Astrocyte of the spinal cord (primary cell): ENCODE measurements around the gene SPAAR.

Source experiments
- DNase-seq: peaks from one replicate; pipeline ENCODE4 v3.0.0; 2011; ENCODE audit warnings: low read depth, low spot score
- H3K4me3 ChIP-seq: 2 replicates; pipeline ENCODE4 v1.5.1; 2011; ENCODE audit warnings: low read depth, mild to moderate bottlenecking, low read length, moderate library complexity
- CTCF ChIP-seq: IDR thresholded peaks from 2 replicates; pipeline ENCODE4 v1.5.1; 2012; ENCODE audit warnings: low read depth, mild to moderate bottlenecking, low read length, inconsistent platforms
- in situ Hi-C: cut with HindIII; loops from 2 replicates; pipeline ENCODE4 v1.10.0; 2017; ENCODE audit warnings: low sequenced_read_pairs

SPAAR gene

GRCh38 chr9:35867538-35867937, 41.8 kb upstream of the SPAAR start:
- no peak for TF ChIP-seq CTCF
- H3K4me3 ChIP-seq: no peak overlapping the region
- no peak for DNase-seq
- in situ Hi-C loops: no loop called here

GRCh38 chr9:35868933-35869332, 40.4 kb upstream of the SPAAR start:
- H3K4me3 ChIP-seq: no peak overlapping the region
- no peak for DNase-seq
- no peak for TF ChIP-seq CTCF
- in situ Hi-C loops: no loop called here

GRCh38 chr9:35869621-35870216, 39.6 kb upstream of the SPAAR start:
- no peak overlapping the region for H3K4me3 ChIP-seq
- no peak for TF ChIP-seq CTCF
- DNase-seq: no peak
- in situ Hi-C loops: no loop called here

- in situ Hi-C loops: no loop called here
- no peak within 1 kb of the TSS for H3K4me3 ChIP-seq
- DNase-seq: no peak
- no peak for TF ChIP-seq CTCF
These were observed 38.9 kb upstream of the SPAAR start, which contains the start of gene OR13J1 for GRCh38 chr9:35870351-35870923. TSS of gene OR13J1 (minus strand) at chr9:35870401. CDS start at chr9:35870401, 0 bp downstream.

GRCh38 chr9:35871545-35871944, 37.7 kb upstream of the SPAAR start:
- in situ Hi-C loops: no loop called here
- DNase-seq: no peak
- H3K4me3 ChIP-seq: no peak overlapping the region
- no peak for TF ChIP-seq CTCF

GRCh38 chr9:35872505-35872904, 36.8 kb upstream of the SPAAR start:
- in situ Hi-C loops: no loop called here
- H3K4me3 ChIP-seq: no peak overlapping the region
- no peak for TF ChIP-seq CTCF
- no peak for DNase-seq
